Stimulated activated CD4-positive, alpha-beta T cell treated with anti-CD3 and anti-CD28 coated beads, TNF-alpha, amount 100 ng/mL, for 1 hour (primary cell): ENCODE results near the gene HSPA12A.

ENCODE experiments used
- DNase-seq, 3 donors: peaks; one replicate each; pipeline ENCODE4 v3.0.0-alpha.2; 2020; ENCODE audit warnings: low read depth in 3 of 3, low spot score in 1 of 3

Gene HSPA12A

DNA sequence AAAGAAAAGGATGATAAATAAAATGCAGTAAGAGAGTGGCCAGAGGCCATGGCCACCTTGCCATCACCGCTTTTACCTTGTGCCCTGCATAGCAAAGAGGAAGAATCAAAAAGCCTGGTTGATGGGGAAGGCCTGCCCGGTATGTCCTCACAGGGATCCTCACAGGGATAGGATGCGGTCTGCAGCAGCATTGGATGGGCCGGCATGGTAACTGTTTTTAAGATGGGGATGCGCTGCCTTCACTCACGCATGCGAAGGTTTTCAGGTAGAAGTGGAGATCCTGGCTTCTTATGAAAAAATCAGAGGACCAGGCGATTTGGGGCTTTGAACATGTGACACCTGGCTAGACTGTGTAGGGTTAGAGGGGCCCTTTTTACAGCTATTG lies 109.2 kb downstream of the HSPA12A start:
- no peak for DNase-seq

- no peak for DNase-seq
Measured at GRCh38 chr10:116632596-116633215, 109.7 kb downstream of the HSPA12A start.

DNA sequence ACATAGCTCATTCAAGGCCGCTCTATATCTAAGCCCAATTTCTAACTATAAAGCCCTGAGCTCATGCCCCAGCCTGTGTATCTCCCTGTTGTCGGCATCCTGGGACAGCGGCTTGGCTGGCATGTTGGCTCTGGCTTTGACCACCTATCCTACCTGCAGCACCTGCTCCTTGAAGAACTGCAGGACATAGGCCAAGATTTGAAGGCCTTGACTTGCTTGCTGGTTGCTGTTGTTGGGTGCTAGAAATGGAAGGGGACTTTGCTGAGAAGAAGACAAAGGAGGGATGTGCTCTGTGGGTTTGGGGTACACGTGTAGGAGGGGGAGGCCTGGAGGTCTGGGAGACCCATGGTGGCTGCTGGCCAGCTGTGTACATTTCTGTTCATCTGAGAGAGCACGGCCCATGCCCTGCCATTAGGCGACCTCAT lies 110.5 kb downstream of the HSPA12A start:
- DNase-seq, result no peak

DNA sequence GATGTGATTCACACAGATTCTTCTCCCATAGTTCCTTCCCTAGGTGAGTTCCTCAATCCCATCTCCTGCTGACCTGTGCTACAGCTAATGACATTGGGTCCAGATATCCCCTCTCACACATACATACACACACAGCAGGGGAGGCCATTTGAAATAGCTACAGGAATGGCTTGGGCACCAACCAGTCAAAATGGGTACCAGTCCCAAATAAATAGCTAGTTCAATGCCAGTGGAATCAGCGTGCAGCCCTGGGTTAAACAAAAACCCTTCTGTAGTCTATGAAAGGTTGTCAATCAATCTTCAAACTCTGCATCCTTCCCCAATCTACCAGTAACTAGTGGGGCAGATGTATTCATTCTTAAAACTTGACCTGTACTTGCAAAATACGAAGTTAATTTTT lies 112.3 kb downstream of the HSPA12A start:
- DNase-seq, result no peak

DNA sequence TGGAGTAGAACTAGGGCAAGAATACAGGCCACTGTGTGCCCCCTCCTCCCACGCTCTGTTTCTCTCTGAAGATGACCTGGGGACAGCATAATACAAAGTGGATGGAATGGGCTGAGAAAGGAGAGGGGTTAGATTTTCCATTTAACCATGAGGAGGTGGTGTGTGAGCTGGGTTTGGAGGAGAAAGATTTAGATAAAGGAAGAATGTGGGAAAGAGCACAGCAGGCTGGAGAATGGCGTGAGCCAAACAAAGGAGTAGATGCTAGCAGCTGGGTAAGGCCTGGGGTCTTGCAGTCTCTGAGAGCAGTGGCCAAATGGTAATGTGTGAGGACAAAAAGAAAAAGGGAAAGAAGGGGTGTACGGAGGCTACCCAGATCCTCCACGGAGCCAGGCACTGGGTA lies 113.0 kb downstream of the HSPA12A start:
- no peak for DNase-seq

- no peak for DNase-seq
Measured at GRCh38 chr10:116627386-116627933, 114.9 kb downstream of the HSPA12A start.

GRCh38 chr10:116626815-116627214 lies 115.6 kb downstream of the HSPA12A start:
- no peak for DNase-seq

DNA sequence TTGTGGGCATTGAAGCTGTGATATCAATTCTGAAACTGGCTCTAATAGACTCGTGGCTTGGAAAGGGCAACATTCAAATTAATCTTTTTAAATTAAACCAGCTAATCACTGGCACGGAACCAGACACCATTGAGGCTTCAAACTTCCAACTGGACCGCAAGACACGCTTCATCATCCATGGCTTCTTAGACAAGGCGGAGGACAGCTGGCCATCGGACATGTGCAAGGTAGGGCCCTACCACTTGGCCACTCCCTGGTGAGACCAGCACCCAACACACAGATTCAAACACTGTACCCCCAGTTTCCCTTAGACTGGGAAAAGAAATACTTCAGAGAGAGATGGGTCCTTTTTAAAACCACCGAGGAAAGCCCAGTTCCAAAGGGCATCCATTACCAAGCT lies 116.5 kb downstream of the HSPA12A start:
- no peak for DNase-seq

DNA sequence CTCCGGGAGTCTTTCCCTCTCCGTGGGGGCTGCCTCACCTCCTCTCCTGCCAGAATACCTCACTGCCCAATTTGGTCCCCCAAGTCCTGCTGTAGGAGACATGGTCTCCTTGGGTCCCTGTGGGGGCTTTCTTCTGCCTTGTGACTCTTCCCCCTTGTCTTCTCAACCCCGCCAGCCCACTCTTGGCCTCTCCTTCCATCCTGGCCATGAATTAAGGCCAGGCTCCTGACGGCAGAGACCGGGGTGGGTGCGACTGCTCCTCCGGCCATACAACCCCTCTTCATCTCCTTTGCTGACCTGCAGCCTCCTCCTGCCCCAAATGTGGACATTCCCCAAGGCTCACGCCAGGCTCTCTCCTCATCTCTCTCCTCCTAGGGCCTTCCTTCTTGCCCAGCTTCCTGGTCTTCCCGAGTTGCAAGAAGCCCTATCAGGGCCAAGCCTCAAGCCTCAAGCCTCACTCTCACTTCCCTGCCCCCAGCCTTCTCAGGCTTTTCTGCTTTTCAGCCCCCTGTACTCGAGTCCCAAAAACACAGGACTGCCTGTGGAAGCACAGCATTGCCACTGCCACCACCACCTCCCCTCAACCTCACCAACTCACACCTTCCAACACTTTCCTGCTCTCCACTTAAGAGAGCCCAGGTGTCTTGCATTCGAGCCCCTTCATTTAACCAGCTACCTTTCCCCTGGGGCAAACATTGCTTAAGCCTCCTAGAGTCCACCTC lies 120.3 kb downstream of the HSPA12A start:
- no peak for DNase-seq

- no peak for DNase-seq
Measured at GRCh38 chr10:116621476-116621875, 120.9 kb downstream of the HSPA12A start.
